Measurements from ENCODE around the gene BOLA2. TPM values are rescaled to one million over a fixed set of nuclear protein-coding genes. Genes with fewer than 3 reads are reported as not detected.
A peak's percentile ranks its signal among the peaks of the same experiment; 100 is the strongest.
"Not testable (repeated sequence)": the region's sequence is repeated elsewhere in the genome, so short reads cannot be mapped to it uniquely, and the experiment has no call there.

Gene BOLA2
- 4.3 TPM for total RNA-seq
- long read RNA-seq, transcript BOLA2-201 (3 exons, 1,012 nt), result major isoform, 10 of 11 reads
- long read RNA-seq, partial matches to known transcripts, result 0 of 11 reads
- long read RNA-seq, other reads (novel, unspliced or antisense), result 1 of 11 reads

DNA sequence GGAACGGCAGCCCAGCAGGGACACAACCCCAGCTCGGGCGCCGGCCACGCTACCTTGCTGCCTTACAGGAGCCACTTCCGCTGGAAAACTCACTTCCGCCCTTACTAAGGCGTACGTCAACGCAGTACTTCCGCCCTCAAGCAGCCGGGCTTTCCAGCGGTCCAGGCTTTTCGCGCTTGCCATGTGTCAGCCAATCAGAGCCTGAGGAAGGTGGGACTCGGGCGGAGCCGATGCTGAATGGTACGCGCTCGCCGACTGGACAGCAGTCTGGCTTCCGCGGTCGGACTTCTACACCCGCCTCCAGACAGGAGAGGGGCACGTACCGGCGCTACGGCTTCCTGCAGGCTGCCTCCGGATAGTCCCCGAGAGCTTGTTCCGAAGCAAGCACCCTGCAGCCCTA is at the start of gene BOLA2, which contains the start of gene SLX1B:
Gene BOLA2 (minus strand): TSS at position 83 of the 400 bp plus-strand sequence. CDS start 98 bp downstream, outside the sequence.
Gene SLX1B (plus strand): TSS at position 265 of the 400 bp plus-strand sequence.
- H3K27ac ChIP-seq; H3K9me3 ChIP-seq; H3K4me3 ChIP-seq; H3K27me3 ChIP-seq; H3K36me3 ChIP-seq; intact Hi-C loops (cut with DNase I); DNase-seq; H3K4me1 ChIP-seq: not testable (repeated sequence)
- peak; percentile 95 for ATAC-seq

DNA sequence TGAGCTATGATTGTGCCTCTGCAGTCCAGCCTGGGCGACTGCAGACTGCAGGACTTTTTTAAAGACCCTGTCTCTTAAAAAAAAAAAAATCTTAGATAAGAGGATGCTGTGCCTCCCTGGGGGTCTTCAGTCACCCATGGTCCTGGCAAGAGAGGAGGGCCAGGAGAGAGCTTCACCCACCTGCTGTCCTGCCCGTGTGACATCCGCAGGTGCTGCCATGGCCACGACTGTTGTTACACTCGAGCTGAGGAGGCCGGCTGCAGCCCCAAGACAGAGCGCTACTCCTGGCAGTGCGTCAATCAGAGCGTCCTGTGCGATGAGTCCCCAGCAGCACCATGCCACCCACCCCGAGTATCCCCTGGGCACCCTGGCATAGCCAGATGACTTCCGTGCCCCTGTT is 28.1 kb upstream of the BOLA2 start:
- H3K9me3 ChIP-seq; H3K4me3 ChIP-seq; H3K27ac ChIP-seq; ATAC-seq; H3K4me1 ChIP-seq; H3K36me3 ChIP-seq; H3K27me3 ChIP-seq; intact Hi-C loops (cut with DNase I): not testable (repeated sequence)
- peak; percentile 51 for DNase-seq

DNA sequence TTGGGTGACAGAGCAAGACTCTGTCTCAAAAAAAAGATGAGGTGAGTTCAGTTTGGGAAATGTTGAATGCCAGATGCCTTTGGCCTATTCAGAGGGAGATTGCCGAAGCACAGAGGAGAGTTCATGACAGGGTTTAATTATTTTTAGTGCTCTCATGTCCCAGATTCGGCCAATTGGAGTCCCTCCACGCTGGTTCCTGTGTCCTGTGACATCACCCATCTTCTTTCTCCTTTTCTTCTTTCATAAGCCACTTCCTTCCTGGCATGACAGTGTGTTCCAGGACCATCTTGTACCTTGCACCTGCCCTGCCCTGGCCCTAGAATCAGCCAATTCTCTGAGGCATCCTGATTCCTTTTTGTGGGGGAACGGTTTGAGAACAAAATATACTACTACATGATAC is 17.9 kb upstream of the BOLA2 start:
- H3K27ac ChIP-seq; H3K27me3 ChIP-seq; H3K36me3 ChIP-seq; H3K9me3 ChIP-seq; DNase-seq; H3K4me3 ChIP-seq; intact Hi-C loops (cut with DNase I); H3K4me1 ChIP-seq: not testable (repeated sequence)
- ATAC-seq, result peak; percentile 1

DNA sequence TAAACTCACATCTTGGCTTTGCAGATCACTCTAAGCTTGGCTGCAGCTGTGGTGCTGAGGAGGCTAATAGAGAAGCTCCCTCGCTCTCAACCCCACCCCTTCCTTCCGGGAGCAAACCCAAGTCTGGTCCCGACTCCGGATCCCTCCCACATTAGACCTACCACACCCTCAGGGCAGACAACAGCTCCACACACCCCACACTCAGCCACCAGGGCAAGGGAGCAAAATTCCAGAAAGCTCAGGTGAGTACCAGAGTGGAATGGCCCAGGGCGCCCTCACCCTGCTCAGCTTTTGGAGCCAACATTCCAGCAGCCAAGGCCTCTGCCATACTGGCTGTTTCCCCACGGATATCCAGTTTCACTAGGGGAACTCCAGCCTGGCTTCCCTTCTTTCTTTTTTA is 15.5 kb upstream of the BOLA2 start:
- peak overlapping the region; percentile 12 for H3K4me3 ChIP-seq
- peak; percentile 78 for DNase-seq
- H3K36me3 ChIP-seq; H3K27me3 ChIP-seq; H3K9me3 ChIP-seq; H3K4me1 ChIP-seq; intact Hi-C loops (cut with DNase I); H3K27ac ChIP-seq: not testable (repeated sequence)
- peak; percentile 90 for ATAC-seq

DNA sequence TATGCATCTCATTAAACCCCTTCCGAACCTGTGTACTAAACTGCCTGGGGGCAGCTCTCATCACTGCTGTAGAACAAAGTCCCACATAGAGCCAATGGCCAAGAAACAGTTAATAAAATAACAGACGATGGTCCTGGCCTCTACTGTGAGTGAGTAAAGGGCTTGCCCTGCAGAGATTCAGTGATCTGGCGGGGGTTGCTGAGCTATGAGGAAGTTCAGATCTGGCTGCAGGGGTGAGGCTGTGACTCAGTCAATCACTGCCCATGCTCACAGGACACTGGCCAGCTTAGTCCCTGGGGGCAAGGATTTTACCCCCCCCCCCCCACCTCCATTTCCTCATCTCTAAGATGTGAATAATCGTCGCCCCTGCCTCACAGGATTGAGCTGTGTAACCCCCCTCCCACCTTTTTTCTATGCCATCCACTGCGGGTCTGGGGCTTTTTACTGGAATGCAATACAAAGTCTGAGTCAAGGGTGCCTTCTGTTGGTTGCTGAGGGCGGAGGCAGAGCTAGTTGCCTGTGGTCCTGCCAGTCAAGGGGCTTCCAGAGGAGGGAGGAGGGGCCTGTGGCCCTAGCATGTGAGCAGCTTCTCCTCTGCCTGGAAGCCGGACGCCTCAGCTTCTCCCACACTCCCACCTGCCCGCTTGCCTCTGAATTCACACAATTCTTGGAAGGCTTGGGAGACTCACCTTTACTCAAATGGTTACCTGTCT is 13.7 kb upstream of the BOLA2 start:
- H3K4me1 ChIP-seq; intact Hi-C loops (cut with DNase I); H3K27ac ChIP-seq; H3K4me3 ChIP-seq; H3K9me3 ChIP-seq; H3K27me3 ChIP-seq; H3K36me3 ChIP-seq; DNase-seq: not testable (repeated sequence)
- ATAC-seq, result peak; percentile 37

DNA sequence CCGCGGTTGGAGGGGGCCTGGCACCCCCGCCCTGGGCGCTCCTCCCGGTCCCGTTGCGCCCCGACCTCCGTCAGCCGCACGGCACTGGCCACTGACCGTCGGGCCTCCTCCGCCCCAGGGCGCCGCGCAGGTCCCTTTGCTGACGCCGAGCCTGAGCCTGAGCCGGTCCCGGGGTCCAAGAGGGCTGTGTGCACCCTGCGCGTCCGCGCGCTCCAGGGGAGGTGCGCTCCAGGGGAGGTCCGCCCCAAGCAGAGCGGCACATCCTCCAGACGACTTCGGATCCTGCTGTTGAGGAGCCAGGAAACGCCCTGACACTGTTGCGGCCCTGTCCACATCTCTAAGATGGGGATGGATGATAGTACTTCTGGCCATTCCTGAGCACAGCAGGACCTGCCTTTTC is 12.8 kb upstream of the BOLA2 start:
- DNase-seq; intact Hi-C loops (cut with DNase I); H3K4me3 ChIP-seq; H3K9me3 ChIP-seq; H3K36me3 ChIP-seq; H3K27ac ChIP-seq; H3K27me3 ChIP-seq; H3K4me1 ChIP-seq: not testable (repeated sequence)
- ATAC-seq, result peak; percentile 20

DNA sequence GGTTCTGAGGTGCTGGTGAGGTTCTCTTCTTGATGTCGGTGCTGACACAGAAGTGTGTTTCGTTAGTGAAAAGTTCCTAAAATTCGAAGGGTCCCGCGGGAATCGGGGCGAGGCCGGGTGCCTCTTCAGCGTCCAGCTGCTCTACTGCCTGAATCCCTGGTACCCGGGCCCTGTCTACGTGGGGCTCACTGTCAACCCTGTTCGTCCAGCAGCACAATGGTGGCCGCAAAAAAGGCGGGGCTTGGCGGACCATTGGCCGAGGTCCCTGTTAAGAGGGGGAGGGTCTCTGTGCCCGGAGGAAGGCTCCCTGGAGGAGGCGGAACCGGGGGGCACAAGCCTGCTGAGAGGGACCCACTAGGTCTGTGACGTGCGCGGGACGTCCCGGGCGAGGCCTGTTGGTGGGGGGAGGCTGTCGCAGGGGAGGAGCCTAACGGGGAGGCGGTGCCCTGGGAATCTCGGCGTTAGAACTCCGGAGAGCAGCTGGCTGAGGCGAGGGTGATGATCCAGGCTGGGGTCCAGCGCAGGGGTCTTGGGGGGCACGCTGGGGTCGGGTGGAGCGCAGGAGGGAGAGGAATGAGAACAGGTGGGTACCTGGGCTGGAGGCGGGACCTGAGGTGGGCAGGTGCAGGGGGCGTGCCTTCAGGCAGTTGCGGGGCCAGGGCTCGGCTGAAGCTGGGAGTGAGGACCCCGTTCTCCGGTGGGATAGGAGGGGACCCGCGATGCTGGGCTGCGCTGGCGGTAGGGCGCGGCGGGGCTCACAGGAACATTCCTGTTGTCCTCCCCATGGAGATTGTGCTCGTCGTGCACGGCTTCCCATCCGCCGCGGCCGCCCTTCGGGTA is 12.1 kb upstream of the BOLA2 start:
- H3K36me3 ChIP-seq; DNase-seq; H3K4me3 ChIP-seq; H3K9me3 ChIP-seq; H3K4me1 ChIP-seq; H3K27ac ChIP-seq; intact Hi-C loops (cut with DNase I); H3K27me3 ChIP-seq: not testable (repeated sequence)
- peak; percentile 63 for ATAC-seq

DNA sequence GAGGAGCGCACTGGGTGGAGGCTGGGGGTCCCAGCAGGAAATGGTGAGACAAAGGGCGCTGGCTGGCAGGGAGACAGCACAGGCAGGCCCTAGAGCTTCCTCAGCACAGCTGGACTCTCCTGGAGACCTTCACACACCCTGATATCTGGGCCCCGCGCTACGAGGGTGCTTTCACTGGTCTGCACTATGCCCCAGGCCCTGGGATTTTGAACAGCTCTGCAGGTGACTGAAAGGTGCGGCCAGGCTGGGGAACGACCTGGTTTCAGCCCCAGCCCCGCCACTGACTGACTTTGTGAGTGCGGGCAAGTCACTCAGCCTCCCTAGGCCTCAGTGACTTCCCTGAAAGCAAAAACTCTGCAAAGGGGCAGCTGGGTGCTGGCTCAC is 6.5 kb upstream of the BOLA2 start:
- H3K27me3 ChIP-seq; DNase-seq; H3K4me3 ChIP-seq; H3K9me3 ChIP-seq; H3K36me3 ChIP-seq; H3K27ac ChIP-seq; H3K4me1 ChIP-seq; intact Hi-C loops (cut with DNase I): not testable (repeated sequence)
- peak; percentile 1 for ATAC-seq

DNA sequence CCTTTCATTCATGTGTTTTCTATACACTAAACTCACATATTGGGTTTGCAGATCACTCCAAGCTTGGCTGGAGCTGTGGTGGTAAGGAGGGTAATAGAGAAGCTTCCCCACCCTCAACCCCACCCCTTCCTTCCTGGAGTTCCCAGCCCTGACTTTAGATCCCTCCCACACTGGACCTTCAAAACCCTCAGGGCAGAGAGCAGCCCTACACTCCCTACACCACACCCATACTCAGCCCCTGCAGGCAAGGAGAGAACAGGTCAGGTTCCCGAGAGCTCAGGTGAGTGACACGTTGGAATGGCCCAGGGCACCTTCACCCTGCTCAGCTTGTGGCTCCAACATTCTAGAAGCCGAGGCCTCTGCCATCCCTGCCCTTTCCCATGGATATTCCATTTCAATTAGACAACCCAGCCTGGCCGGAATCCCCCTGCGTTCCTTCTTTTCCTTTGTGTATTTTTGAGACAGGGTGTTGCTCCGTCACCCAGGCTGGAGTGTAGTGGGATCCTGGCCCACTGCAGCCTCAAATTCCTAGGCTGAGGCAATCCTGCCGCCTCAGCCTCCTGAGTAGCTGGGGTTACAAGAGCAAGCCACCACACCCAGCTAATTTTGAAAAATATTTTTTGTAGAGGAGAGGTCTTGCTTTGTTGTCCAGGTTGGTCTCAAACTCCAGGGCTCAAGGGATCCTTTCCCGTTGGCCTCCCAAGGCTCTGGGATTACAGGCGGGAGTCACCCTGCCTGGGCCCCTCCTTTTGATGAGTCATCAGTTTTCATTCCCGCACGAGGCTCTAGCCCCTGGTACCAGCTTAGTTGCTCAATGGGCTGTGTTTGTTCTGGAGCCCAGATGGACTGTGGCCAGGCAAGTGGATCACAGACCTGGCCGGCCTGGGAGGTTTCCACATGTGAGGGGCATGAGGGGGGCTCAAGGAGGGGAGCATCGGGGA is 5.8 kb upstream of the BOLA2 start, which contains the start of gene SULT1A4:
Gene SULT1A4 (plus strand): TSS at position 208 of the 941 bp plus-strand sequence. CDS start 1,473 bp downstream, outside the sequence.
- intact Hi-C loops (cut with DNase I); H3K9me3 ChIP-seq; H3K4me1 ChIP-seq; H3K36me3 ChIP-seq; H3K4me3 ChIP-seq; H3K27ac ChIP-seq; H3K27me3 ChIP-seq; DNase-seq: not testable (repeated sequence)
- peak; percentile 64 for ATAC-seq

DNA sequence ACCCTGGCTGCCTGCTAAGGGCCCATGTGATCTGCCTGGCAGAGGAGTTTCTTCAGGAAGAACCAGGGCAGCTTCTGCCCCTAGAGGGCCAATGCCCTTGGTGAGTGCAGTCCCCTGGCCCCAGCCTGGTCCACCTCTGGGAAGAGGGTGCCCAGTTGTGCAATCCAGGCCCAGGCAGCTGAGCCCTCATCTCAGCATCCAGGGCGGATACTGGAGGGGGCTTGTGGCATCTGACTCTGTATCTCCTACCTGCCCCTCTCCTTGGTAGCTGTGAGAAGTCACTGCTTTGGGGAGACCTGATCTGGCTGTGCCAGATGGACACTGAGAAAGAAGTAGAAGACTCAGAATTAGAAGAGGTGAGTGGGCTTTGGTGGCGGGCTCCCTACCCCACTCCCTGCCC is 3.5 kb upstream of the BOLA2 start:
- H3K4me3 ChIP-seq; H3K9me3 ChIP-seq; intact Hi-C loops (cut with DNase I); H3K27me3 ChIP-seq; H3K4me1 ChIP-seq; H3K27ac ChIP-seq; H3K36me3 ChIP-seq; ATAC-seq; DNase-seq: not testable (repeated sequence)

DNA sequence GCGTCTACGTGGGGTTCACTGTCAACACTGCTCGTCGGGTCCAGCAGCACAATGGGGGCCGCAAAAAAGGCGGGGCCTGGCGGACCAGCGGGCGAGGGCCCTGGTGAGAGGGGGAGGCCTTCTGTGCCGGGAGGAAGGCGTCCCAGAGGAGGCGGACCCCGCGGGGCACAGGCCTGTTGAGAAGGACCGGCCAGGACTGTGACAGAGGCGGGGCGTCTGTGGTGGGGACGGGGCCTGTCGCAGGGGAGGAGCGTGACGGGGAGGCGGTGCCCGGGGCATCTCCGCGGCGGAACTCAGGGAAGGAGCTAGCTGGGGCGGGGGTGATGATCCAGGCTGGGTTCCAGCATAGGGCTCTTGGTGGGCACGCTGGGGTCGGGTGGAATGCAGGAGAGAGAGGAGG is 677 bp upstream of the BOLA2 start:
- H3K36me3 ChIP-seq; H3K4me1 ChIP-seq; DNase-seq; H3K9me3 ChIP-seq; H3K27me3 ChIP-seq; H3K4me3 ChIP-seq; H3K27ac ChIP-seq; intact Hi-C loops (cut with DNase I): not testable (repeated sequence)
- peak; percentile 85 for ATAC-seq

DNA sequence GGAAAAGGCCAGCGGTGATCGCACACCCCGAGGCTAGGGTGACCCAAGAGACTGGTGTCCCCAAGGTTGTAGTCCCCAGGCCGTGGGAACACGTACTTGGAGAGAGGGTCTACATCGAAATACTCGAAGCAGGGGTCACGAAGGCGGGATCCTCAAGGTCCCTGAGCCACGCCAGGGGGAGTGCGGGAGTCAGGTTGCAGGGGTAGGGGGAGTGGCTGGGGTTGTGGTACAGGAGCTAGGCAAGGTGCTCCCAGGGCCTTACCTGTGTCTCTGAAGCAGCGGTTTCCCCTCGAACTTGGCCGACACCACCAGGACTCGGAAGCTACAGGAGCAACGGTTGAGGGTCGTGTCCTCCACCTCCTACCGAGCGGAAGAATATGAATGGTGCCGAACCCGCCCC is 397 bp downstream of the BOLA2 start:
- DNase-seq; H3K4me3 ChIP-seq; H3K9me3 ChIP-seq; intact Hi-C loops (cut with DNase I); H3K4me1 ChIP-seq; H3K27ac ChIP-seq; H3K27me3 ChIP-seq; H3K36me3 ChIP-seq: not testable (repeated sequence)
- ATAC-seq, result peak; percentile 15

DNA sequence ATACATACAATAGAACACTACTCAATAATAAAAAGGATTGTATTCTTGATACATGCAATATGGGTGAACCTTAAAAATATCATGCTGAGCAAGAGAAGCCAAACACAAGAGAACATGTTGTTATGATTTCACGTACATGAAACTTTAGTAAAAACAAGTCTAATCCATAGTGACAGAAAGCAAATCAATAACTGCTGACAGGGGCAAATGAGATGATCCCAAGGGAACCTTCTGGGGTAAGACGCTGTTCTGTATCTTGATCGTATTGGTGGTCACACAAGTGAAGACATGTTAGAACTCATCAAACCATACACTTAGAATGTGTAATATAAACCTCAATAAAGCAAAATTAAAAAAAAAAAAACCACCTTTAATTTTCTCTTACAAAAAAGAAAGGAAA is 28.8 kb downstream of the BOLA2 start:
- DNase-seq; H3K4me1 ChIP-seq; H3K4me3 ChIP-seq; H3K27me3 ChIP-seq; H3K36me3 ChIP-seq; H3K27ac ChIP-seq; intact Hi-C loops (cut with DNase I); ATAC-seq; H3K9me3 ChIP-seq: not testable (repeated sequence)
